OCI-LY1 (cell line): Measurements from ENCODE around the gene C10orf67.
"Not testable (repeated sequence)": the region's sequence is repeated elsewhere in the genome, so short reads cannot be mapped to it uniquely, and the experiment has no call there.

Source experiments
- H2AFZ ChIP-seq: fragments of 200-600 bp; sonication (generic), shearing (Covaris generic); 2 replicates; pipeline ENCODE4 v1.6.0; 2014; ENCODE audit warnings: antibody characterized with exemption, mild to moderate bottlenecking, low read length
- H3F3A ChIP-seq: fragments of 200-600 bp; sonication (generic), shearing (Covaris generic); 2 replicates; pipeline ENCODE4 v1.6.0; 2014; ENCODE audit warnings: mild to moderate bottlenecking, antibody characterized with exemption, low read length, moderate library complexity; ENCODE audit not compliant: insufficient read depth
- H3K27ac ChIP-seq: fragments of 200-600 bp; sonication (generic); 2 replicates; pipeline ENCODE4 v1.5.1; 2014; ENCODE audit warnings: low read length, mixed run types, mild to moderate bottlenecking, low read depth; ENCODE audit not compliant: poor library complexity, severe bottlenecking
- H3K27me3 ChIP-seq: fragments of 200-600 bp; sonication (generic); 2 replicates; pipeline ENCODE4 v1.6.0; 2014; ENCODE audit warnings: antibody characterized with exemption, mild to moderate bottlenecking, low read length, moderate library complexity; ENCODE audit not compliant: insufficient read depth
- H3K36me3 ChIP-seq: fragments of 200-600 bp; sonication (generic); 2 replicates; pipeline ENCODE4 v1.6.1; 2014; ENCODE audit warnings: mild to moderate bottlenecking, antibody characterized with exemption, low read length, moderate library complexity, mixed read lengths; ENCODE audit not compliant: insufficient read depth
- H3K4me1 ChIP-seq: fragments of 200-600 bp; sonication (generic); 2 replicates; pipeline ENCODE4 v1.5.1; 2014; ENCODE audit warnings: mild to moderate bottlenecking, low read length, moderate library complexity; ENCODE audit not compliant: insufficient read depth, severe bottlenecking
- H3K4me2 ChIP-seq: fragments of 200-600 bp; sonication (generic), shearing (Covaris generic); 2 replicates; pipeline ENCODE4 v1.6.1; 2014; ENCODE audit warnings: low read length
- H3K4me3 ChIP-seq: fragments of 200-600 bp; sonication (generic); 2 replicates; pipeline ENCODE4 v1.5.1; 2014; ENCODE audit warnings: low read length, low read depth, mild to moderate bottlenecking, mixed read lengths; ENCODE audit not compliant: poor library complexity, severe bottlenecking
- H3K79me2 ChIP-seq: fragments of 200-600 bp; shearing (Covaris generic); 2 replicates; pipeline ENCODE4 v1.6.1; 2016; ENCODE audit warnings: mixed run types, low read length, mixed read lengths; ENCODE audit not compliant: insufficient read depth
- H3K9ac ChIP-seq: fragments of 200-600 bp; sonication (generic), shearing (Covaris generic); 2 replicates; pipeline ENCODE4 v1.6.1; 2014; ENCODE audit warnings: mild to moderate bottlenecking, low read length, mixed read lengths
- H3K9me2 ChIP-seq: fragments of 200-600 bp; sonication (generic), shearing (Covaris generic); 2 replicates; pipeline ENCODE4 v1.6.1; 2014; ENCODE audit warnings: low read depth, mild to moderate bottlenecking, low read length, mixed read lengths
- H3K9me3 ChIP-seq: fragments of 200-600 bp; shearing (Covaris generic); 2 replicates; pipeline ENCODE4 v1.6.1; 2014; ENCODE audit warnings: low read length, mixed read lengths
- H4K20me1 ChIP-seq: fragments of 200-600 bp; sonication (generic), shearing (Covaris generic); 2 replicates; pipeline ENCODE4 v1.6.0; 2016; ENCODE audit warnings: mild to moderate bottlenecking, low read length; ENCODE audit not compliant: insufficient read depth
- CTCF ChIP-seq: fragments of 200-600 bp; sonication (generic), shearing (Covaris generic); IDR thresholded peaks from 2 replicates; pipeline ENCODE4 v1.5.1; 2017; ENCODE audit warnings: mild to moderate bottlenecking, antibody characterized with exemption, low read length, moderate library complexity, mixed read lengths
- EZH2 ChIP-seq: fragments of 200-600 bp; sonication (generic), shearing (Covaris generic); IDR thresholded peaks from 2 replicates; pipeline ENCODE4 v1.8.0; 2017; ENCODE audit warnings: borderline replicate concordance, mixed run types, mild to moderate bottlenecking, antibody characterized with exemption, low read length, moderate library complexity, mixed read lengths

The C10orf67 gene

GRCh38 chr10:23262928-23263327, 81.7 kb downstream of the C10orf67 start:
- TF ChIP-seq EZH2, result no peak
- no peak for TF ChIP-seq CTCF
- H3K4me1 ChIP-seq, result no peaks in the 10 kb centered on the region
- no peaks in the 10 kb centered on the region for H3F3A ChIP-seq
- no peak overlapping the region for H3K27ac ChIP-seq
- H3K4me3 ChIP-seq, result no peak overlapping the region
- H3K79me2 ChIP-seq, result no peaks in the 10 kb centered on the region
- H4K20me1 ChIP-seq, result no peaks in the 10 kb centered on the region
- H3K9me2 ChIP-seq, result no peaks in the 10 kb centered on the region
- no peak overlapping the region for H2AFZ ChIP-seq
- H3K9me3 ChIP-seq, result no peaks in the 10 kb centered on the region
- no peaks in the 10 kb centered on the region for H3K36me3 ChIP-seq
- no peaks in the 10 kb centered on the region for H3K27me3 ChIP-seq
- H3K9ac ChIP-seq, result no peak overlapping the region
- no peak overlapping the region for H3K4me2 ChIP-seq

GRCh38 chr10:23258516-23258915, 86.1 kb downstream of the C10orf67 start:
- Histone ChIP-seq H3F3A (no peaks in the 10 kb centered on the region), H3K27me3 (no peaks in the 10 kb centered on the region), H3K4me3 (no peak overlapping the region), H3K36me3 (no peaks in the 10 kb centered on the region), H3K9me3 (no peaks in the 10 kb centered on the region), H3K4me2 (no peak overlapping the region), H4K20me1 (no peaks in the 10 kb centered on the region), H3K79me2 (no peaks in the 10 kb centered on the region), H3K9ac (no peak overlapping the region), H3K27ac (no peak overlapping the region), H3K9me2 (no peaks in the 10 kb centered on the region), H2AFZ (no peak overlapping the region), H3K4me1 (no peaks in the 10 kb centered on the region)
- TF ChIP-seq CTCF (no peak), EZH2 (no peak)

- Histone ChIP-seq H3K4me3 (no peak overlapping the region), H3K36me3 (no peaks in the 10 kb centered on the region), H3K9ac (no peak overlapping the region), H3K79me2 (no peaks in the 10 kb centered on the region), H3K27me3 (no peaks in the 10 kb centered on the region), H2AFZ (no peak overlapping the region), H3K9me2 (no peaks in the 10 kb centered on the region), H3K4me2 (no peak overlapping the region), H3F3A (no peaks in the 10 kb centered on the region), H4K20me1 (no peaks in the 10 kb centered on the region), H3K27ac (no peak overlapping the region), H3K9me3 (no peaks in the 10 kb centered on the region), H3K4me1 (no peaks in the 10 kb centered on the region)
- TF ChIP-seq CTCF (no peak), EZH2 (no peak)
Observed at GRCh38 chr10:23253780-23254179, 90.8 kb downstream of the C10orf67 start.

- not testable (repeated sequence) for H4K20me1 ChIP-seq, H3K4me1 ChIP-seq, H3K79me2 ChIP-seq, H3K9me3 ChIP-seq, H3K27me3 ChIP-seq, H3K36me3 ChIP-seq, H3F3A ChIP-seq, H3K4me2 ChIP-seq, H3K9ac ChIP-seq, H3K27ac ChIP-seq, H3K9me2 ChIP-seq, H2AFZ ChIP-seq, H3K4me3 ChIP-seq
Observed at GRCh38 chr10:23252859-23253258, 91.7 kb downstream of the C10orf67 start.

GRCh38 chr10:23241779-23242178, 102.8 kb downstream of the C10orf67 start:
- H3K79me2 ChIP-seq, H3K4me3 ChIP-seq, H3F3A ChIP-seq, H2AFZ ChIP-seq, H3K4me1 ChIP-seq, H3K9me3 ChIP-seq, H3K36me3 ChIP-seq, H3K27me3 ChIP-seq, H3K9ac ChIP-seq, H3K27ac ChIP-seq, H3K4me2 ChIP-seq, H3K9me2 ChIP-seq, H4K20me1 ChIP-seq: not testable (repeated sequence)
